Neuronal stem cell (in vitro differentiated cells): ENCODE data around the gene WHAMM.

ENCODE experiments used
- DNase-seq: peaks from one replicate; pipeline ENCODE4 v3.0.0-alpha.2; 2013; ENCODE audit warnings: low spot score
- H2AFZ ChIP-seq: one replicate; pipeline ENCODE4 v1.6.1; 2013; ENCODE audit warnings: mild to moderate bottlenecking, low read length, inconsistent platforms
- H2AK5ac ChIP-seq: 2 replicates; pipeline ENCODE4 v1.6.1; 2013; ENCODE audit warnings: low read depth, mild to moderate bottlenecking, inconsistent platforms, low read length, moderate library complexity, mixed read lengths
- H2BK120ac ChIP-seq: 2 replicates; pipeline ENCODE4 v1.6.1; 2013; ENCODE audit warnings: low read depth, mild to moderate bottlenecking, inconsistent platforms, low read length, moderate library complexity, mixed read lengths
- H2BK12ac ChIP-seq: one replicate; pipeline ENCODE4 v1.6.1; 2013; ENCODE audit warnings: low read length, inconsistent platforms
- H2BK15ac ChIP-seq: 2 replicates; pipeline ENCODE4 v1.6.1; 2013; ENCODE audit warnings: mild to moderate bottlenecking, low read length, inconsistent platforms, mixed read lengths
- H2BK5ac ChIP-seq: one replicate; pipeline ENCODE4 v1.6.1; 2013; ENCODE audit warnings: inconsistent platforms, mild to moderate bottlenecking, low read length, moderate library complexity
- H3K14ac ChIP-seq: one replicate; pipeline ENCODE4 v1.6.1; 2013; ENCODE audit warnings: low read length, inconsistent platforms
- H3K18ac ChIP-seq: 2 replicates; pipeline ENCODE4 v1.6.1; 2013; ENCODE audit warnings: low read length, inconsistent platforms
- H3K23ac ChIP-seq: 2 replicates; pipeline ENCODE4 v1.6.1; 2013; ENCODE audit warnings: low read depth, mild to moderate bottlenecking, mixed read lengths, low read length, inconsistent platforms; ENCODE audit not compliant: poor library complexity
- H3K27ac ChIP-seq: replicated peaks from 3 replicates; pipeline ENCODE4 v1.5.1; 2013; ENCODE audit warnings: low read length, inconsistent platforms
- H3K27me3 ChIP-seq, 3 experiments: 2 replicates each; pipeline ENCODE4 v1.6.1; 2013; ENCODE audit warnings: low read length in 3 of 3, mild to moderate bottlenecking in 2 of 3, inconsistent platforms in 1 of 3, low read depth in 1 of 3, mixed read lengths in 1 of 3, moderate library complexity in 1 of 3; ENCODE audit not compliant: control insufficient read depth in 3 of 3, insufficient read depth in 3 of 3
- H3K36me3 ChIP-seq, 2 donors: replicated peaks in 1 of 2; 2 replicates each; pipeline ENCODE4 v1.6.1; 2013; ENCODE audit warnings: low read length in 2 of 2; ENCODE audit not compliant: control insufficient read depth in 2 of 2, insufficient read depth in 2 of 2
- H3K4ac ChIP-seq: 2 replicates; pipeline ENCODE4 v1.6.1; 2013; ENCODE audit warnings: inconsistent platforms, mild to moderate bottlenecking, low read length, moderate library complexity
- H3K4me1 ChIP-seq, 2 donors: 1 replicate in 1 of 2; 2 replicates in 1 of 2; pipeline ENCODE4 v1.6.1; 2013; ENCODE audit warnings: low read length in 2 of 2, low read depth in 1 of 2; ENCODE audit not compliant: control insufficient read depth in 2 of 2, insufficient read depth in 1 of 2
- H3K4me2 ChIP-seq: one replicate; pipeline ENCODE4 v1.6.1; 2013; ENCODE audit warnings: mild to moderate bottlenecking, low read length, inconsistent platforms; ENCODE audit not compliant: insufficient read depth, poor library complexity, severe bottlenecking
- H3K4me3 ChIP-seq, 2 donors: 2 replicates each; pipeline ENCODE4 v1.5.1; 2013; ENCODE audit warnings: low read length in 2 of 2, mild to moderate bottlenecking in 2 of 2, inconsistent platforms in 1 of 2, moderate library complexity in 1 of 2
- H3K79me1 ChIP-seq: one replicate; pipeline ENCODE4 v1.6.1; 2013; ENCODE audit warnings: low read depth, mild to moderate bottlenecking, inconsistent platforms, low read length, moderate library complexity
- H3K9ac ChIP-seq: one replicate; pipeline ENCODE4 v1.6.1; 2013; ENCODE audit warnings: mild to moderate bottlenecking, low read depth, low read length, inconsistent platforms; ENCODE audit not compliant: poor library complexity
- H3K9me3 ChIP-seq, 2 donors: replicated peaks in 1 of 2; 2 replicates each; pipeline versions ENCODE3 to v1.6.1; 2013; ENCODE audit warnings: low read length in 2 of 2, mild to moderate bottlenecking in 2 of 2, inconsistent platforms in 1 of 2, low read depth in 1 of 2, mixed read lengths in 1 of 2, moderate library complexity in 1 of 2; ENCODE audit not compliant: control insufficient read depth in 2 of 2, insufficient read depth in 1 of 2
- H4K8ac ChIP-seq: one replicate; pipeline ENCODE4 v1.6.1; 2013; ENCODE audit warnings: low read depth, mild to moderate bottlenecking, inconsistent platforms, low read length, moderate library complexity
- H4K91ac ChIP-seq: one replicate; pipeline ENCODE4 v1.6.1; 2013; ENCODE audit warnings: low read length, low read depth, mild to moderate bottlenecking, inconsistent platforms; ENCODE audit not compliant: poor library complexity
- WGBS, 2 donors: extraction: QIAGEN DNeasy Blood & Tissue Kit; methylation state at CpG; one replicate each; pipeline ENCODE4 v1.1.7; 2013; ENCODE audit warnings: missing lambda C conversion rate in 2 of 2, mixed read lengths in 1 of 2; ENCODE audit not compliant: insufficient read length in 2 of 2, insufficient replicate concordance in 1 of 2; ENCODE audit errors: extremely low coverage in 2 of 2; 5-methylcytosine and 5-hydroxymethylcytosine counted together

The WHAMM gene

DNA sequence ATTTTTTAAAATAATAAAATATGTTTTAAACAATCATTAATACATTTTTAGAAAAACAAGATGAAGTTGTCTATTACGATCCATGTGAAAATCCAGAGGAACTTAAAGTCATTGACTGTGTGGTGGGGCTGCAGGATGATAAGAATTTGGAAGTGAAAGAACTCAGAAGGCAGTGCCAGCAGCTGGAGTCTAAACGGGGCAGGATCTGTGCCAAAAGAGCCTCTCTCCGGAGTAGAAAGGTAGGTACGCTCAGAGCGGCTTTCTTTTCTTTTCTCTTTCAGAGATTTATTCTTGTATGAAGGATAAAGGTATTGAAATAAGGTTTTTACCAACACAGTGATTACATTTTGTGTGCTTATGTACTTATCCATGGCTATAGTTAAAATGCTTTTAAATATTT, 13.6 kb downstream of the WHAMM start:
- Histone ChIP-seq H2BK12ac (no peak overlapping the region), H3K9ac (no peak overlapping the region), H3K18ac (no peak overlapping the region), H3K4me1 (no peaks in the 10 kb centered on the region), H3K23ac (no peak overlapping the region), H2AK5ac (no peak overlapping the region), H2AFZ (no peak overlapping the region), H3K4me3 (no peak overlapping the region), H3K14ac (no peak overlapping the region), H4K91ac (no peak overlapping the region), H3K4ac (no peak overlapping the region), H3K79me1 (no peaks in the 10 kb centered on the region), H2BK120ac (no peak overlapping the region), H3K9me3 (peaks cover 0 to 9% of the 10 kb centered on the region in 2 donors), H4K8ac (no peak overlapping the region), H2BK15ac (no peak overlapping the region), H2BK5ac (no peak overlapping the region), H3K27ac (no peak overlapping the region), H3K27me3 (no peaks in the 10 kb centered on the region), H3K4me2 (no peak overlapping the region), H3K36me3 (peaks cover 3 to 85% of the 10 kb centered on the region in 2 donors)
- no peak for DNase-seq
- WGBS, 2 donors = no CpG with 5 or more reads among the region's 5 CpGs

DNA sequence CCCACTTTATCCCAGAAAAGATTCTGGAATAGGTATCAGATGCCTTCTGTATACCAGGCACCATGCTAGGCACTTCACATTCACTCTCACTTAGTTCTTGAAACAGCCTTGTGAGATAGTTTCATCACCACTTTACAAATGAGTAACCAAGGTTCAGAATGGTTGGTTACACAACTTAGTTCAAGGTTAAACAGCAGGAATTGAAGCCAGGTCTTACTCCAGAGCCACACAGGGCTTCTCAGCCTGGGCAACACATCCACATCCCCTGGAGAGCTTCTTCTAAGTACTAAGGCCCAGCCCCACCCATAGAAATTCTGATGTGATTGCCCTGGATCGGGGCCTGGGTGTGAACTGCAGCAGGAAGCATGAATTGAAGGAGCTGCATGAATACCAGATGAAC, 18.6 kb downstream of the WHAMM start:
- H2AK5ac ChIP-seq = no peak overlapping the region
- no peak overlapping the region for H4K8ac ChIP-seq
- no CpG with 5 or more reads among the region's 1 CpG for WGBS, 2 donors
- H3K36me3 ChIP-seq = peaks cover 9 to 93% of the 10 kb centered on the region in 2 donors
- no peak overlapping the region for H3K4me2 ChIP-seq
- no peak overlapping the region for H3K27ac ChIP-seq
- H3K18ac ChIP-seq = no peak overlapping the region
- no peak overlapping the region for H3K23ac ChIP-seq
- no peaks in the 10 kb centered on the region for H3K27me3 ChIP-seq
- H3K4ac ChIP-seq = no peak overlapping the region
- no peak overlapping the region for H3K14ac ChIP-seq
- no peak overlapping the region for H3K4me3 ChIP-seq
- no peak overlapping the region for H2BK15ac ChIP-seq
- H2AFZ ChIP-seq = no peak overlapping the region
- DNase-seq = no peak
- H3K79me1 ChIP-seq = no peaks in the 10 kb centered on the region
- H2BK12ac ChIP-seq = no peak overlapping the region
- H4K91ac ChIP-seq = no peak overlapping the region
- no peak overlapping the region for H3K9ac ChIP-seq
- H3K9me3 ChIP-seq = no peaks in the 10 kb centered on the region
- H2BK120ac ChIP-seq = no peak overlapping the region
- H2BK5ac ChIP-seq = no peak overlapping the region
- H3K4me1 ChIP-seq = peaks cover 0 to 3% of the 10 kb centered on the region in 2 donors

DNA sequence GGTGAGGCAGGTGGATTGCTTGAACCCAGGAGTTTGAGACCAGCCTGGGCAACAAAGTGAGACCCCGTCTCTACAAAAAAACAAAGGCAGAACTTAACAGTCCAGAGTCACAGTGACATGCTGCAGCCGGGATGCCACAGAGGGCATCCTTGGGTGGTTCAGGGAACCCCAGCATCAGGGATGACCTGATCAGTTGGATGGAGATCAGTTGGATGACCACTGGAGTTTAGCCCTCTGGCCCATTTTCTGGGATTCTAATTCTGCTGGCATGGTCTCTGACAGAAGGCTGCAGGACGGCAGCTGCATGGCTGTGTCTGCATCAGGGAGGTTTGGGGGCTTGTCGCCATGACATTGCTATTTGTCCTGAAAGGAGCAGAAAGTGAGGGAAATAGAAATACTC, 19.8 kb downstream of the WHAMM start:
- WGBS, 2 donors = no CpG with 5 or more reads among the region's 4 CpGs
- H4K8ac ChIP-seq = no peak overlapping the region
- peak overlapping the region in 1 of 2 donors; percentile 66 for H3K4me3 ChIP-seq
- no peak overlapping the region for H3K9ac ChIP-seq
- no peaks in the 10 kb centered on the region for H3K27me3 ChIP-seq
- no peak overlapping the region for H2BK12ac ChIP-seq
- DNase-seq = no peak
- peak overlapping the region; percentile 28 for H3K23ac ChIP-seq
- H2BK5ac ChIP-seq = no peak overlapping the region
- H2AFZ ChIP-seq = no peak overlapping the region
- no peak overlapping the region for H3K4me2 ChIP-seq
- no peak overlapping the region for H3K14ac ChIP-seq
- H3K18ac ChIP-seq = no peak overlapping the region
- H3K79me1 ChIP-seq = no peaks in the 10 kb centered on the region
- H3K27ac ChIP-seq = no peak overlapping the region
- no peak overlapping the region for H2AK5ac ChIP-seq
- no peak overlapping the region for H3K4ac ChIP-seq
- H3K9me3 ChIP-seq = no peaks in the 10 kb centered on the region
- no peak overlapping the region for H4K91ac ChIP-seq
- no peak overlapping the region for H2BK15ac ChIP-seq
- no peak overlapping the region for H2BK120ac ChIP-seq
- H3K4me1 ChIP-seq = peaks cover 0 to 3% of the 10 kb centered on the region in 2 donors
- peaks cover 14 to 91% of the 10 kb centered on the region in 2 donors for H3K36me3 ChIP-seq

DNA sequence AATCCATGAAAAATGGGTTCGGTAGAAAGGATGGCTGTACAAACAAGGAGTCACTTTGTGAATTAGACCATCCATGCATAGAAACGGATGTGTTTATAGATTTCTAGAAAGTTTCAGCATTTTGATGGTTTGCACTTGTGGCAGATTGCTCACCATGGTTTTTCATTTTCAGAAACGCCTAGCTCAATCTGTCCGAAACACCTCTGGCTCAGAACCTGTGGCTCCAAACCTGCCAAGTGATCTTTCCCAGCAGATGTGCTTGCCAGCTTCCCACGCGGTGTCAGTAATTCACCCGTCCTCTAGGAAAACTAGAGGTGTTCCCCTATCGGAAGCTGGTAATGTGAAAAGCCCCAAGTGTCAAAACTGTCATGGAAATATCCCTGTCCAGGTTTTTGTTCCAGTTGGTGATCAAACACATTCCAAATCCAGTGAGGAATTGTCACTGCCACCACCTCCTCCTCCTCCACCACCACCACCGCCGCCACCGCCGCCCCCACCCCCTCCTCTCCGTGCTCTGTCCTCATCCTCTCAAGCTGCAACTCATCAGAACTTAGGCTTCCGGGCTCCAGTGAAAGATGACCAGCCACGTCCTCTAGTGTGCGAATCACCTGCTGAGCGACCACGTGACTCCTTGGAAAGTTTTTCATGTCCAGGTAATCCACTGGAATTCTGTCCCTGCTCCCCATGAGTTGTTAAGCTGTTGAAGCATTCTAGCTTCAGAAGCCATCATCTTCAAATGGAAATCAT, 21.2 kb downstream of the WHAMM start:
- no peak overlapping the region for H2BK15ac ChIP-seq
- no peak overlapping the region for H3K27ac ChIP-seq
- H2AK5ac ChIP-seq = no peak overlapping the region
- no peak overlapping the region for H2BK120ac ChIP-seq
- no peak overlapping the region for H3K23ac ChIP-seq
- no peaks in the 10 kb centered on the region for H3K9me3 ChIP-seq
- H3K4ac ChIP-seq = no peak overlapping the region
- WGBS, 2 donors = no CpG with 5 or more reads among the region's 18 CpGs
- H4K8ac ChIP-seq = no peak overlapping the region
- peaks cover 20 to 92% of the 10 kb centered on the region in 2 donors for H3K36me3 ChIP-seq
- no peak overlapping the region for H4K91ac ChIP-seq
- no peak overlapping the region for H2BK5ac ChIP-seq
- H3K4me1 ChIP-seq = peaks cover 0 to 3% of the 10 kb centered on the region in 2 donors
- no peaks in the 10 kb centered on the region for H3K27me3 ChIP-seq
- DNase-seq = no peak
- H3K4me3 ChIP-seq = no peak overlapping the region
- H3K14ac ChIP-seq = no peak overlapping the region
- no peak overlapping the region for H2AFZ ChIP-seq
- H3K18ac ChIP-seq = no peak overlapping the region
- H2BK12ac ChIP-seq = no peak overlapping the region
- no peaks in the 10 kb centered on the region for H3K79me1 ChIP-seq
- H3K9ac ChIP-seq = no peak overlapping the region
- no peak overlapping the region for H3K4me2 ChIP-seq
